HG02642 (cell line): ENCODE data around the gene FOXB1.

ENCODE experiments used
- ATAC-seq: cut with Tn5 transposase; IDR thresholded peaks from one replicate; pipeline ENCODE4 v1.9.1; 2021; ENCODE audit warnings: mild to moderate bottlenecking; ENCODE audit not compliant: unreplicated experiment, poor library complexity

Gene FOXB1

GRCh38 chr15:60012695-60013094 is 8.6 kb downstream of the FOXB1 start:
- ATAC-seq = no peak

DNA sequence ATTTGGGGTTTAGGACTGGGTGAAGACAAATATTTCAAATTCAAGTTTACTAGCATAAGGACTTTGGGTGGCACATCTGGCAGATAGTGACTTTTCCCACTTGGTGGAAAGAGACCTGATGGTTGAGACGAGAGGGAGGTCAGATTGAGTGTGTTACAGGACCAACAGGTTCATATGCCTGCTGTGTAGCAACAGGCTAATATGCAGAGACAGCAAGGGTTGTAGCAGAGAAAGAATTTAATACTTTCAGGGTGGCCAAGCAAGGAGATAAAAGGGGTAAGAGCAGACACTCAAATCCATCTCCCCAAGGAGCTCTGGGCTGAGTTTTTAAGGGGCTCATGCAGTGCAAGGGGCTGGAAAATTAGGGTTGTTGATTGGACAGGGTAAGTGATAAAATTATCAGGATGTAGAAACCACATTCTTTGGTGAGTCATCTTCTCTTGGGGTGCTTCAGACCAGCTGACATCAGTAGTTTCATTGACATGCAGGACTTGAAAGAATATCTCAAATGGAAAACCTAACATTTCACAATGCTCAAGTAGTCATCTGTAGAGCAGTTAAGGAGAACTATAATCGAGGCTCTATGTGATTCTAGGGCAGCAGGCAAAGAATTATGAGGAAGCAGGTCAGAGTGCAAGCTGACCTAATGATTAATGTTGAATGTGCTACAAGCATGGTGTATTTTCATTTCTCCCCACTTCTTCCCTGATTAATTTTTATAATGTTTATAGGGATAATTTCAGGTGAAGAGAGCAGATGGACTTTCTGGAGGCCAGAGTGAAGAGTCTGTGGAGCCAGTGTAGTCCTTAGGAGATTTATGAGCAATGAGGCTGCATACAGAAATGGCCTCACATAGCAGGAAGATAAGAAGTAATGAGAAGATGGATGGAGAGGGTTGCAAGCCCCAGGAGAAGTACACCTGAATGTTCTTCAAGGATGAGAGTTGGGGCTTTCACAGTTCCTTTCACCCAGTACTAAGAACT is 13.7 kb downstream of the FOXB1 start:
- no peak for ATAC-seq

DNA sequence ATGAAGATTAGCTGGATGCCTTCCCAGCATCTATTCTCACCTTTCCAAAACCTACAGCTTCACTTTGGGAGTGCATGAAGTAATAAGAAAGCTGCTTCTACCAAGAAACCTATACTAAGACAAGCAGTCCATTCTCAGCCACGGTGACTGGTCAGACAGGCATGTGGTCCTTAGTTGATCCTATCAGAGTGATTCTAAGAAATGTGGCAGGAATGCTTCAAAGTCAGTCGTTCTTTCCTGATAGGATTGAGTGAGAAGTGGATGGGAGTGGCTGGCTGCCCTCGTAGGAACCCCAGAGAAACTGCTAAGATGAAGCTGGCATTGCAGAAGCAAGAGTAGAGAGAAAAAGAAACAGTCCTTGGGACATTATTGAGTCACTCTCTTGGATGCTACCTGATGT is 16.6 kb downstream of the FOXB1 start:
- no peak for ATAC-seq

DNA sequence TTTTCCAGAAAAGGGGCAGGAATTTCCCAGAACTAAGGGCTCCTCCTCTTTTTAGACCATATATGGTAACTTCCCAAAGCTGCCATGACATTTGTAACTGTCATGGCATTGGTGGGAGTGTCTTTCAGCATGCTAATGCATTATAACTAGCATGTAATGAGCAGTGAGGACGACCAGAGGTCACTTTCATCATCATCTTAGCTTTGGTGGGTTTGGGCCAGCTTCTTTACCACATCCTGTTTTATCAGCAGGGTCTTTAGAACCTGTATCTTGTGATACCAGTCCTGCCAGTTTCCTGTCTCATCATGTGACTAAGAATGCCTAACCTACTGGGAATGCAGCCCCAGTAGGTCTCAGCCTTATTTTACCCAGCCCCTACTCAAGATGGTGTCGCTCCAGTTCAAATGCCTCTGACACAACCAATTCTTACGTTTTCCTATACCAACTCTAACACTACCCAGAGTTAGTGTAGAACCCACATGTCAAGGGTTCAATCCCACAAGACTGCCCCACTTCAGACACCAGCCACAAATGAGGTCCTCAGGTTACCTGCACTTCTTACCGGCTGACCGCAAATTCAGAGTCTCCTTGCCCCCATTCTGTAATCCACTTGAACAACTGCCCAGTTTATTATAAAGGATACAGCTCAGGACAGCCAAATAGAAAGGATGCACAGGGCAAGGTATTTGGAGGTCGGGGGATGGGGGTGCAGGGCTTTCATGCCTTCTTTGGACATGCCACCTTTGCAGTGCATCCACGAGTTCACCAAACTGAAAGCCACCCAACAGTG is 17.7 kb downstream of the FOXB1 start:
- ATAC-seq = no peak

DNA sequence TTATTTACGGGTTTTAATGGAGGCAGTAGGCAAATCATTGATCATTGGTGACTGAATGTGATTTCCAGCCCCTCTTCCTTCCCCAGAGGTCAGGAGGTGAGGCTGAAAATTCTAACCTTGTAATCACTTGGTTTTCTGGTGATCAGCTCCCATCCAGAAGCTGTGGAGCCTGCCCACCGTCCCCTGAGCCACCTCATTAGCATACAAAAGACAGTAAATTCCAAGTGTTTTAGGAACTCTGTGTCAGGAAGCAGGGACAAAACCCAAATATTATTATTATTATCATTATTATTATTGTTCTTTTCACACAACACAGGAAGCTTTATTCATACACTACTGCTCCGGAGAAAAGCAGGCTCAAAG is 18.2 kb downstream of the FOXB1 start:
- no peak for ATAC-seq

GRCh38 chr15:60026555-60026954 is 22.4 kb downstream of the FOXB1 start:
- ATAC-seq = no peak

GRCh38 chr15:60035344-60035743 is 31.2 kb downstream of the FOXB1 start:
- no peak for ATAC-seq

- no peak for ATAC-seq
Measured at GRCh38 chr15:60039316-60039715, 35.2 kb downstream of the FOXB1 start.

DNA sequence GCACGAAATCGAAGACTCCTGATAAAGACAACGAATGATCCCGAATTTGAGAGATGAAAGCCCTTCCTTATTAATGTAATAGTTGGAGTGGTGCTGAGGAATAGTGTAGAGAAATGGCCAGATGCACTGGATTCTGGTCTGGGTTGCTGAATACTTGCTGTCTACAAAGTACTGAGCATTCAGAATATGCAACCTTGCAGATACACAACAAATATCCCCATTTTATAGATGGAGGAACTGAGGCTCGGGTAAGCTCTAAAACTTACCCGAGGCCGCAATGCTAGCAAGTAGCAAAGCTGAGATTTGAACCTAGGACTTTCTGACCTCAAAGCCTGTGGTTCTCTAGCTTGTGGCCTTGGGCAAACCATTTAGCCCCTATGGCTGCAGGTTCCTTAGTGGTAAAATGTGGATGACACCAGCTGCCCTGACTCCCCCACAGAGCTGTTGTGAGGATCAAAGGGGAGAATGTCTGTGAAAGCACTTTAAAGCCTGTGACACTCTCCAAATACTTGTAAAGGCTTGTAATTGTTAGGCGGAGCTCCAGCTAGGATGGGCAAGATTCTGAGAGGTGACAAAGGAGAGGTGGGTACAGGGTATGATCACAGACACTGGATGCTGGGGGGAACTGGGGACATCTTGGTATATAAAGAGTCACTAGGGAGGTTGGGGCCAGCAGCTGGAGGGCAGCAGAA is 39.8 kb downstream of the FOXB1 start:
- no peak for ATAC-seq

GRCh38 chr15:60044636-60045270 is 40.6 kb downstream of the FOXB1 start:
- ATAC-seq = no peak

DNA sequence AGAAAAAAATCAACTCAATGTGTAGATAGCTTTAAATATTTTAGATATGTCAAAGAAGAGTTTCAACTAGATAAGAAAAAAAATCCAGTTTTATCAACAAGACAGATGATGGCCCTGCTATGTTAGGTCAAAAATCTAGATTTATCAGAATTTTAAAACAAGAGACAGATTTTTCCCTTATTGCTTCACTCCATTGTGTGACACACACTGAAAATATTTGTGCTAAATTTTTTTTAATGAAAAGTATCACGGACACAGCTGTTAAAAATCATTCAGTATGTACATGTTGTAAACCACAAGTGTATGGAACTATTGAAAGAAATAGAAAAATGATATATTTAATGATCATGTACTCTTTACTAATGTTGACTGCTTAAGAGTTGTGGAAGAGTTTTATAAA is 43.6 kb downstream of the FOXB1 start:
- ATAC-seq = no peak

GRCh38 chr15:60049948-60050347 is 45.8 kb downstream of the FOXB1 start:
- no peak for ATAC-seq

GRCh38 chr15:60052796-60053195 is 48.7 kb downstream of the FOXB1 start:
- no peak for ATAC-seq

- no peak for ATAC-seq
Measured at GRCh38 chr15:60054472-60054871, 50.4 kb downstream of the FOXB1 start.
